GM21526 (cell line): ENCODE measurements around the gene NDUFA8.

Experiments used
- ATAC-seq: cut with Tn5 transposase; IDR thresholded peaks from one replicate; pipeline ENCODE4 v1.9.1; 2021; ENCODE audit warnings: moderate library complexity; ENCODE audit not compliant: unreplicated experiment, low FRiP score

Gene NDUFA8

GRCh38 chr9:122159026-122159924, at the start of gene NDUFA8, which contains the start of gene MORN5:
TSS of gene NDUFA8 (minus strand) at chr9:122159779. CDS start at chr9:122159677, 102 bp downstream.
TSS of gene MORN5 (plus strand) at chr9:122159908. CDS start at chr9:122159973, 65 bp downstream.
- ATAC-seq, result peak; percentile 93

- no peak for ATAC-seq
Measured at GRCh38 chr9:122207096-122207495, 47.5 kb upstream of the NDUFA8 start.

- no peak for ATAC-seq
Measured at GRCh38 chr9:122206118-122207046, 46.8 kb upstream of the NDUFA8 start.

- no peak for ATAC-seq
Measured at GRCh38 chr9:122205176-122205575, 45.6 kb upstream of the NDUFA8 start.

GRCh38 chr9:122204491-122204890, 44.9 kb upstream of the NDUFA8 start:
- ATAC-seq, result no peak

GRCh38 chr9:122204055-122204454, 44.5 kb upstream of the NDUFA8 start:
- no peak for ATAC-seq

GRCh38 chr9:122202111-122202510, 42.5 kb upstream of the NDUFA8 start:
- ATAC-seq, result no peak

- no peak for ATAC-seq
Measured at GRCh38 chr9:122201641-122202040, 42.1 kb upstream of the NDUFA8 start.

GRCh38 chr9:122200960-122201595, 41.5 kb upstream of the NDUFA8 start:
- no peak for ATAC-seq

- ATAC-seq, result no peak
Measured at GRCh38 chr9:122197882-122198281, 38.3 kb upstream of the NDUFA8 start.

GRCh38 chr9:122197426-122197825, 37.8 kb upstream of the NDUFA8 start:
- ATAC-seq, result no peak

GRCh38 chr9:122195875-122196274, 36.3 kb upstream of the NDUFA8 start:
- ATAC-seq, result no peak

GRCh38 chr9:122193651-122194050, 34.1 kb upstream of the NDUFA8 start:
- ATAC-seq, result no peak

GRCh38 chr9:122192914-122193525, 33.4 kb upstream of the NDUFA8 start:
- ATAC-seq, result no peak

GRCh38 chr9:122192261-122192875, 32.8 kb upstream of the NDUFA8 start:
- ATAC-seq, result no peak

GRCh38 chr9:122191584-122191983, 32.0 kb upstream of the NDUFA8 start:
- ATAC-seq, result no peak

- ATAC-seq, result no peak
Measured at GRCh38 chr9:122190597-122191381, 31.2 kb upstream of the NDUFA8 start.

GRCh38 chr9:122188369-122188768, 28.8 kb upstream of the NDUFA8 start:
- no peak for ATAC-seq
